CD4-positive, alpha-beta memory T cell (primary cell): ENCODE measurements around the gene THSD7A. TPM values are rescaled to one million over a fixed set of nuclear protein-coding genes. Genes with fewer than 3 reads are reported as not detected.
A peak's percentile ranks its signal among the peaks of the same experiment; 100 is the strongest.
"Not testable (repeated sequence)": the region's sequence is repeated elsewhere in the genome, so short reads cannot be mapped to it uniquely, and the experiment has no call there.

Experiments used
- CTCF ChIA-PET: fragments of 350-600 bp; sonication (Branson Sonifier 250); formaldehyde crosslinking; loops from one replicate; lab custom pipeline; 2021; ENCODE audit warnings: inconsistent platforms; ENCODE audit not compliant: partially characterized antibody; lab: Charles Lee
- POLR2A ChIA-PET: fragments of 350-600 bp; sonication (Branson Sonifier 250); formaldehyde crosslinking; loops from one replicate; lab custom pipeline; 2021; ENCODE audit not compliant: partially characterized antibody; lab: Charles Lee
- DNase-seq, 5 donors: peaks; one replicate each; pipeline versions ENCODE4 v3.0.0 to v3.0.0-alpha.2; 2020 to 2022; ENCODE audit warnings: mixed read lengths in 1 of 5
- H3K27ac ChIP-seq: one replicate; pipeline ENCODE4 v1.7.0; 2013; ENCODE audit warnings: low read depth, low read length
- H3K27me3 ChIP-seq: 2 replicates; pipeline ENCODE4 v1.7.0; 2013; ENCODE audit warnings: mild to moderate bottlenecking, low read length, moderate library complexity; ENCODE audit not compliant: insufficient read depth
- H3K36me3 ChIP-seq: 2 replicates; pipeline ENCODE4 v1.7.0; 2013; ENCODE audit warnings: mild to moderate bottlenecking, low read length, moderate library complexity; ENCODE audit not compliant: insufficient read depth
- H3K4me1 ChIP-seq: 2 replicates; pipeline ENCODE4 v1.7.0; 2013; ENCODE audit warnings: mild to moderate bottlenecking, low read length, moderate library complexity; ENCODE audit not compliant: insufficient read depth
- H3K4me3 ChIP-seq, 2 donors: one replicate each; pipeline ENCODE4 v1.7.0; 2013; ENCODE audit warnings: low read length in 2 of 2, mild to moderate bottlenecking in 1 of 2
- H3K9me3 ChIP-seq, 2 donors: one replicate each; pipeline ENCODE4 v1.7.0; 2013; ENCODE audit warnings: low read length in 2 of 2, control low read depth in 1 of 2; ENCODE audit not compliant: control insufficient read depth in 1 of 2
- H3K27ac Mint-ChIP-seq, 7 donors: one replicate each; pipeline ENCODE4 v1.8.0; 2020 to 2021; ENCODE audit warnings: mixed read lengths in 7 of 7, mild to moderate bottlenecking in 6 of 7, inconsistent platforms in 3 of 7, moderate library complexity in 3 of 7
- H3K27me3 Mint-ChIP-seq, 2 donors: one replicate each; pipeline ENCODE4 v1.8.0; 2020 to 2021; ENCODE audit warnings: mixed read lengths in 2 of 2
- H3K36me3 Mint-ChIP-seq, 2 donors: one replicate each; pipeline ENCODE4 v1.8.0; 2020 to 2021; ENCODE audit warnings: mixed read lengths in 2 of 2, inconsistent platforms in 1 of 2, mild to moderate bottlenecking in 1 of 2
- H3K4me1 Mint-ChIP-seq, 4 donors: one replicate each; pipeline ENCODE4 v1.8.0; 2020 to 2021; ENCODE audit warnings: mixed read lengths in 4 of 4, mild to moderate bottlenecking in 1 of 4
- H3K4me3 Mint-ChIP-seq, 8 donors: one replicate each; pipeline ENCODE4 v1.8.0; 2020 to 2021; ENCODE audit warnings: mixed read lengths in 8 of 8, mild to moderate bottlenecking in 7 of 8, moderate library complexity in 6 of 8, inconsistent platforms in 3 of 8
- H3K9me3 Mint-ChIP-seq, 8 donors: one replicate each; pipeline ENCODE4 v1.8.0; 2020 to 2021; ENCODE audit warnings: mixed read lengths in 8 of 8, mild to moderate bottlenecking in 5 of 8, inconsistent platforms in 3 of 8, moderate library complexity in 1 of 8
- intact Hi-C: fragments of 100-400 bp; cut with micrococcal nuclease; formaldehyde crosslinking; loops from one replicate; pipeline ENCODE4 v1.15.1; 2023
- polyA plus RNA-seq, 2 donors: library from polyadenylated mRNA; unstranded; fragments of 300-500 nt; fragmentation: Illumina TruSeq; gene quantifications; one replicate each; pipeline ENCODE4 v1.2.3, GENCODE V29; 2021
- total RNA-seq, 2 experiments: library from RNA; stranded (reverse); gene quantifications; one replicate each; pipeline ENCODE4 v1.2.3, GENCODE V29; 2021

The THSD7A gene
- total and polyA plus RNA-seq, 4 experiments from 2014 or later = not detected

DNA sequence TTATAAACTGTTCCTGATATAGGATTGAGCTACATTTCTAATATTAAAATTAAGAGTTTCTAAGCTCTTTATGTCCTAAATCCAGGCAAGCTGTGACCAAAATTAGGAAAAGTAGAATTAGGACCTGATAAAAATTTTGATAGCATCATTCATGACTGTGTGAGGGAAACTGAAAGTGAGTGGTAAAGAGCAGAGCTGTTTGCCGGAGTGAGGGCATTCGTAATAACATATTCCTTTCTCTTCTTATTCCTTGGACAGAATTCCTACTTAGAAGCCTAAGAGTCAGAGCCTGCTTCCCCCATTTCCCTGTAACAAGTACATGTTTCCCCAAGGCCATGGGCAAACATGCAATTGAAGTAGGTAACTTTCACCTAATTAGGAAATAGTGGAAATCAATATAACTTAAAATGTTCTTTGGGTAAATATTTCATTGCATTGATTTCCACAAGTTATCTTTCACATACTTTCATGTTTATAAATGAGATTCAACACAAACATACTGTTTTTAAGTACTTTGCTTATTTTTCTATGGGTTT, 310.0 kb downstream of the THSD7A start:
- H3K4me1 ChIP-seq, H3K27ac Mint-ChIP-seq, H3K4me3 Mint-ChIP-seq, H3K9me3 ChIP-seq, H3K36me3 ChIP-seq, H3K9me3 Mint-ChIP-seq, intact Hi-C loops, H3K4me1 Mint-ChIP-seq, DNase-seq, POLR2A ChIA-PET, CTCF ChIA-PET, H3K27ac ChIP-seq, H3K27me3 ChIP-seq, H3K4me3 ChIP-seq, H3K27me3 Mint-ChIP-seq, H3K36me3 Mint-ChIP-seq: not testable (repeated sequence)

DNA sequence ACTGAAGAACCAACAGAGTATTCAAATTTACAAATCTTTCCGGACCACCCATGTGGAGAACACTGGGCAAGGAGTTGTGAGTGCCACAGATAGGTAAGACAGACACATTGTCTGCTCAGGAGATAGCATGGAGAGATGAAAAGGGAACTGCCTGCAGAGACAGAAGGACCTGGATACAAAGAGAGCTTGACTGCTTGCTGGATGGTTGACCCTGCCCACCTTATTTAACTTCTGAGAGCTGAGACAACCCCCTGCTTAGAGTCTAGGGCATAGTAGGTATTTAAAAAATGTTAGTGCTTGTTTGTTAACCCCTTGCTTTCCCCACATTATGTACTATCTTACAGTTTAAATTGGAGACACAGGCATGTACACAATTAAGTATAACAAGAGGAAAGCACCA, 314.1 kb downstream of the THSD7A start:
- intact Hi-C loops = no loop called here
- H3K9me3 ChIP-seq = no peaks in the 10 kb centered on the region
- peaks cover 0 to 3% (median 0%) of the 10 kb centered on the region in 8 donors for H3K9me3 Mint-ChIP-seq
- POLR2A ChIA-PET = interaction anchor here (0.7 kb wide), 1 partner anchor 110 kb away, joined by 3 read pairs; no protein-coding TSS in a partner anchor
- no peaks in the 10 kb centered on the region for H3K27me3 ChIP-seq
- no peaks in the 10 kb centered on the region for H3K36me3 ChIP-seq
- H3K27me3 Mint-ChIP-seq = no peaks in the 10 kb centered on the region
- no peaks in the 10 kb centered on the region for H3K36me3 Mint-ChIP-seq
- H3K27ac ChIP-seq = no peak overlapping the region
- CTCF ChIA-PET = no interaction called here
- no peaks in the 10 kb centered on the region for H3K4me1 Mint-ChIP-seq
- no peaks in the 10 kb centered on the region for H3K4me1 ChIP-seq
- no peak overlapping the region for H3K27ac Mint-ChIP-seq
- H3K4me3 ChIP-seq = no peak overlapping the region
- no peak overlapping the region for H3K4me3 Mint-ChIP-seq
- DNase-seq = no peak

DNA sequence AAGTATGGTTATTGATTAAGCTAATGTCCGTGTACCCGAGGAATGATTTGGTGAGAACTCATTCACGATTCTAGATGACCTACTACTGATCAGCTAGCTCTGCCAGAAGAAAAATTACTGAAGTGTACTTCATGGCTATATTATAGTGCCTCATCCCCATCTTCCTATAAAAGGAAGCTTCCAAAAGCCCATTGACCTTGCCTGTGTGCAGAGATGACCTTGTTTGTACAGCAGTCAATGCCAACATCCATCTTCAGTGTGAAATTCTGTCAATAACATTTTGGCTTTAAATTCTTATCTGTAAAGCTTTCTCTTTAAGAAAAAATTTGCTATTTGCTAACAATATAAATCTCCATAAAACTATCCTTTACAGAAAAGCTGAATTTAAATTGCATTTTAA, 315.7 kb downstream of the THSD7A start:
- H3K4me3 ChIP-seq = no peak overlapping the region
- no peaks in the 10 kb centered on the region for H3K9me3 ChIP-seq
- Mint-ChIP-seq H3K9me3 (peaks cover 0 to 3% (median 0%) of the 10 kb centered on the region in 8 donors), H3K4me1 (no peaks in the 10 kb centered on the region), H3K27ac (no peak overlapping the region), H3K36me3 (no peaks in the 10 kb centered on the region), H3K27me3 (no peaks in the 10 kb centered on the region), H3K4me3 (no peak overlapping the region)
- H3K27me3 ChIP-seq = no peaks in the 10 kb centered on the region
- no peaks in the 10 kb centered on the region for H3K4me1 ChIP-seq
- H3K27ac ChIP-seq = no peak overlapping the region
- no peaks in the 10 kb centered on the region for H3K36me3 ChIP-seq
- DNase-seq = no peak
- POLR2A ChIA-PET = no interaction called here
- intact Hi-C loops = no loop called here
- CTCF ChIA-PET = no interaction called here

DNA sequence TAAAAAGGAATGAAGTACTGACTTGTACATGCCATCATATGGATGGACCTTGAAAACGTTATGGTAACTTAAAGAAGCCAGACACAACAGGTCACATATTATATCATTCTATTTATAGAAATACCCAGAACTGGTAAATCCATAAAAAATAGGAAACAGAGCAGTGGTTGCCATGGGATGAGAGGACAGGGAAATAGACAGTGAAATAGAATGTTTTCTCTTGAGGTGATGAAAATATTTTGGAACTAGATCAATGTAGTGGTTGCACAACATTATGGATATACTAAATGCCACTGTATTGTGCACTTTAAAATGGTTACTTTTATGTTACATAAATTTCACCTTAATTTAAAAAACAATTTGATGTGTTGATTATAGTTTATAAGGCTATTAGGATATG, 318.5 kb downstream of the THSD7A start:
- Mint-ChIP-seq H3K4me3 (no peak overlapping the region), H3K9me3 (peaks cover 0 to 3% (median under 1%) of the 10 kb centered on the region in 8 donors), H3K36me3 (no peaks in the 10 kb centered on the region), H3K27me3 (no peaks in the 10 kb centered on the region), H3K27ac (no peak overlapping the region), H3K4me1 (no peaks in the 10 kb centered on the region)
- no peak for DNase-seq
- H3K4me1 ChIP-seq = no peaks in the 10 kb centered on the region
- H3K9me3 ChIP-seq = no peaks in the 10 kb centered on the region
- no peaks in the 10 kb centered on the region for H3K36me3 ChIP-seq
- ChIA-PET CTCF (no interaction called here), POLR2A (no interaction called here)
- H3K27ac ChIP-seq = no peak overlapping the region
- H3K4me3 ChIP-seq = no peak overlapping the region
- intact Hi-C loops = no loop called here
- no peaks in the 10 kb centered on the region for H3K27me3 ChIP-seq

DNA sequence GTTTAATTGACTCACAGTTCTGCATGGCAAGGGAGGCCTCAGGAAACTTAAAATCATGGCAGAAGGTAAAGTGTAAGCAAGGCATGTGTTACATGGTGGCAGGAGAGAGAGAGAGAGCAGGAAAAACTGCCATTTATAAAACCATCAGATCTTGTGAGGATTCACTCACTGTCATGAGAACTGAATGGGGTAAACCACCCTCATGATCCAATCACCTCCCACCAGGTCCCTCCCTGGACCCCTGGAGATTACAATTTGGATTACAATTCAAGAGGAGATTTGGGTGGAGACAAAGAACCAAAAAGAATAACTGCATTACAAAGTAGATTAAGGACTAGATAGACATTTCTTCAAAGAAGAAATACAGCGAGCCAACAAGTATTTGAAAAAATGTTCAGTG, 324.1 kb downstream of the THSD7A start:
- CTCF ChIA-PET = no interaction called here
- H3K9me3 Mint-ChIP-seq = peaks cover 0 to 6% (median 2%) of the 10 kb centered on the region in 8 donors
- Histone ChIP-seq H3K36me3 (no peaks in the 10 kb centered on the region), H3K4me3 (no peak overlapping the region), H3K4me1 (no peaks in the 10 kb centered on the region), H3K27ac (no peak overlapping the region), H3K9me3 (no peaks in the 10 kb centered on the region), H3K27me3 (no peaks in the 10 kb centered on the region)
- no peaks in the 10 kb centered on the region for H3K36me3 Mint-ChIP-seq
- H3K27ac Mint-ChIP-seq = peak overlapping the region in 1 of 7 donors; percentile 14
- H3K4me3 Mint-ChIP-seq = no peak overlapping the region
- no peak for DNase-seq
- no peaks in the 10 kb centered on the region for H3K27me3 Mint-ChIP-seq
- no peaks in the 10 kb centered on the region for H3K4me1 Mint-ChIP-seq
- POLR2A ChIA-PET = no interaction called here
- intact Hi-C loops = no loop called here

DNA sequence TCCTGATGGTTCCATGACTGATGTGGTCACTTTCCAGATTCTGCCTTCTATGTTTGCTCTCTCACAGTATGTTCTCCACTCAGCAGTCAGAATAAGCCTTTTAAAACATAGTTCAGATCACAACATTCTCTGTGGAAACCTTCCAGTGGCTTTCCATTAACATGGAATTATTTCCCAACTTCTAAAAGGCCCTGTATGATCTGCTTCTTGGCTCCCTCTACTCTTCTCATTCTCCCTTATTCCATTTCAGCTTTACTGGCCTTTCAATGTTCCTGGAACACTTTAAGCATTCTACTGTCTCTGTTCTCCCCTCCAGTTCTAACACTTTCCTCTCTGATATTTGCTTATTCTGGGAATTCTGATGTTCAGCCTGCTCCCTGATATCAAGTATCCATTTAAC, 325.6 kb downstream of the THSD7A start:
- Histone ChIP-seq H3K9me3 (no peaks in the 10 kb centered on the region), H3K4me3 (no peak overlapping the region), H3K27me3 (no peaks in the 10 kb centered on the region), H3K36me3 (no peaks in the 10 kb centered on the region), H3K27ac (no peak overlapping the region), H3K4me1 (no peaks in the 10 kb centered on the region)
- no peak overlapping the region for H3K27ac Mint-ChIP-seq
- POLR2A ChIA-PET = no interaction called here
- H3K27me3 Mint-ChIP-seq = no peaks in the 10 kb centered on the region
- no peaks in the 10 kb centered on the region for H3K4me1 Mint-ChIP-seq
- DNase-seq = no peak
- CTCF ChIA-PET = no interaction called here
- H3K9me3 Mint-ChIP-seq = peaks cover 0 to 7% (median 3%) of the 10 kb centered on the region in 8 donors
- no peak overlapping the region for H3K4me3 Mint-ChIP-seq
- intact Hi-C loops = no loop called here
- no peaks in the 10 kb centered on the region for H3K36me3 Mint-ChIP-seq

DNA sequence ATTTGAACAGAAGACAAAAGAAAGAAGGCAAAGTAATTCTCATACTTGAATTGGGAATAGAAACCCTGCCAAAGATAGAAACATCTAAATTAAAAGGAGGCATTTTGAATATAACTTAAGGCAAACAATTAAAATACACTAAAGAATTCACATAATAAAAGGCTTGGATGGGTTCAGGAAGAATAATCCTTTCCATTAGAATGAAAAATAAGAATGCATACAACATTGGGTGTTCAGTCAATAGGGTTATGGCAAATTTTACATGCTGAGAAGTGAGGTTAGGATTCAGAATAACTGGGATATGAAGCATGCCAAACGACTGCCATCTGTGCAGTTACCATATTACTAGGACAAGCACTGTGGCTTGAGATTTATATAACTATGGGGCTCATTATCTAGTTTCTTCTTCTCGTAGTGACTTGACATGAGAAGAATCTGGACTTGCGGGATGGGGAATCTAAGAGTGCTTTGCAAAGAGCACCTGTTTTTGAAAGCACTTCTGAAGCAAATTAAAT, 326.5 kb downstream of the THSD7A start:
- Histone ChIP-seq H3K4me3 (no peak overlapping the region), H3K27me3 (no peaks in the 10 kb centered on the region), H3K27ac (no peak overlapping the region), H3K4me1 (no peaks in the 10 kb centered on the region), H3K36me3 (no peaks in the 10 kb centered on the region), H3K9me3 (no peaks in the 10 kb centered on the region)
- Mint-ChIP-seq H3K4me1 (no peaks in the 10 kb centered on the region), H3K9me3 (peaks cover 2 to 9% (median 5%) of the 10 kb centered on the region in 8 donors), H3K36me3 (no peaks in the 10 kb centered on the region), H3K27ac (no peak overlapping the region), H3K27me3 (no peaks in the 10 kb centered on the region), H3K4me3 (no peak overlapping the region)
- DNase-seq = no peak
- intact Hi-C loops = no loop called here
- POLR2A ChIA-PET = no interaction called here
- CTCF ChIA-PET = no interaction called here
